ENCODE data around the gene PDE6A. TPM values are rescaled to one million over a fixed set of nuclear protein-coding genes. Genes with fewer than 3 reads are reported as not detected.

PDE6A gene
- total and polyA plus RNA-seq, 2 donors (not counting 3 experiments of a cell fraction or from before 2014, with no cell fraction given), result not detected

GRCh38 chr5:149854866-149855265 lies 89.7 kb downstream of the PDE6A start:
- FAIRE-seq (no peak), DNase-seq (ENCODE audit: low read depth, low spot score) (no peak)
- Histone ChIP-seq H3K9ac (replicated peaks; ENCODE audit: extremely low read depth, insufficient read depth, low read length) (no peak overlapping the region), H3K9me1 (replicated peaks; ENCODE audit: control insufficient read depth, extremely low read depth, insufficient read depth, low read length) (no peaks in the 10 kb centered on the region), H3K27me3 (ENCODE audit: control insufficient read depth in 2 of 2, insufficient read depth in 2 of 2, low read length in 2 of 2) (no peaks in the 10 kb centered on the region), H3K9me3 (replicated peaks; ENCODE audit: control insufficient read depth, insufficient read depth, low read length) (no peaks in the 10 kb centered on the region), H4K20me1 (replicated peaks; ENCODE audit: control insufficient read depth, extremely low read depth, insufficient read depth, low read length) (no peaks in the 10 kb centered on the region), H3K4me2 (ENCODE audit: insufficient read depth, low read length) (no peak overlapping the region), H3K27ac (ENCODE audit: insufficient read depth, low read depth, low read length) (no peak overlapping the region), H3K79me2 (ENCODE audit: control insufficient read depth, insufficient read depth, low read length) (no peaks in the 10 kb centered on the region), H3K36me3 (ENCODE audit: control insufficient read depth in 2 of 2, extremely low read depth in 1 of 2, insufficient read depth in 2 of 2, low read length in 2 of 2) (no peaks in the 10 kb centered on the region), H2AFZ (ENCODE audit: low read depth, low read length) (no peak overlapping the region), H3K4me1 (ENCODE audit: control insufficient read depth, extremely low read depth, insufficient read depth, low read length) (peaks cover 12% of the 10 kb centered on the region), H3K4me3 (replicated peaks in 1 of 3; ENCODE audit: insufficient read depth in 1 of 3, low read depth in 1 of 3, low read length in 3 of 3) (no peak overlapping the region)
- ChIA-PET POLR2A (no interaction called here), CTCF (interaction anchor here (1.2 to 16.3 kb wide), 5 partner anchors 8 to 218 kb away, joined by 3 to 295 read pairs (median 6); partner anchors contain the start of gene SLC26A2)
- dilution Hi-C loops (cut with MboI; ENCODE audit: extremely low pct_ligation_motif_present, low sequenced_read_pairs), result no loop called here
- intact Hi-C loops (cut with micrococcal nuclease), result no loop called here
- no peak for TF ChIP-seq POLR2AphosphoS5 (IDR thresholded peaks at IDR 0.05; ENCODE audit: insufficient read depth, low read depth, low read length)
- TF ChIP-seq POLR2A (IDR thresholded peaks at IDR 0.05; ENCODE audit: low read depth, low read length), result no peak
- TF ChIP-seq JUN (IDR thresholded peaks at IDR 0.05; ENCODE audit: borderline replicate concordance, insufficient read depth, insufficient read length, low read depth), result no peak
- TF ChIP-seq FOS (IDR thresholded peaks at IDR 0.05; ENCODE audit: borderline replicate concordance, insufficient read depth, low read length), result no peak
- no peak for TF ChIP-seq EZH2 (IDR thresholded peaks at IDR 0.05; ENCODE audit: borderline replicate concordance, low read depth, low read length, severe bottlenecking)
- no peak for TF ChIP-seq MYC (IDR thresholded peaks at IDR 0.05; ENCODE audit: low read depth, low read length)
- no peak for TF ChIP-seq MAX (IDR thresholded peaks at IDR 0.05; ENCODE audit: insufficient read depth, insufficient read length)
- TF ChIP-seq CTCF (IDR thresholded peaks at IDR 0.05; ENCODE audit: extremely low read depth in 1 of 2, insufficient read depth in 1 of 2, low read depth in 1 of 2, low read length in 2 of 2), result no peak
- no peak for TF ChIP-seq GATA2 (IDR thresholded peaks at IDR 0.05; ENCODE audit: insufficient read depth, insufficient read length, low read depth, low read length)
- no TSS peak for BruUV-seq (replicated peaks)
